ENCODE measurements around the gene DIABLO.

GRCh38 chr12:122207391-122207790 lies 18.5 kb downstream of the DIABLO start:
- TF ChIP-seq EZH2phosphoT487 (conservative IDR thresholded peaks at IDR 0.05; ENCODE audit: low read length) (no peak), CTCF (IDR thresholded peaks at IDR 0.05; ENCODE audit: insufficient read depth, low read length, poor library complexity, severe bottlenecking) (no peak)
